HG02885 (cell line): ENCODE results near the gene IAH1.

Experiments
- ATAC-seq: cut with Tn5 transposase; IDR thresholded peaks from one replicate; pipeline ENCODE4 v1.9.1; 2021; ENCODE audit warnings: mild to moderate bottlenecking; ENCODE audit not compliant: unreplicated experiment, poor library complexity

The IAH1 gene

GRCh38 chr2:9524291-9524690, 49.9 kb downstream of the IAH1 start:
- ATAC-seq = no peak

DNA sequence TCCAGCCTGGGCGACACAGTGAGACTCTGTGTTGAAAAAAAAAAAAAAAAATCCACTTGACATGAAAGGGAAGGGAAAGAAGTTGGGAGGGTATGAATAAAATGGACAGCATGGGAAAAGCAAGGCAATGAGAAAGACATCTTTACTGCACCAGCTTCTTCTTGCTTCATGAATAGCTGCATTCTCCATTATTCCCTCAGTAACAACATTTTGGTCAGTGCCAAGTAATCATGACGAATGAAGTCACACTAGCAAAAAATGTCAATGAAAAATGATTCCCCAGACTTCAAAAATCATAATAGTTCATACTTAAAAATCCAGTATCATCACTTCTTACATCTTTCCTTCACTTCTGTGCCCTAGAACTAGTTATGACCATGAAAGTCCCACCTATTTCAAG, 50.9 kb downstream of the IAH1 start:
- no peak for ATAC-seq

GRCh38 chr2:9527995-9528787, 53.8 kb downstream of the IAH1 start:
- no peak for ATAC-seq

DNA sequence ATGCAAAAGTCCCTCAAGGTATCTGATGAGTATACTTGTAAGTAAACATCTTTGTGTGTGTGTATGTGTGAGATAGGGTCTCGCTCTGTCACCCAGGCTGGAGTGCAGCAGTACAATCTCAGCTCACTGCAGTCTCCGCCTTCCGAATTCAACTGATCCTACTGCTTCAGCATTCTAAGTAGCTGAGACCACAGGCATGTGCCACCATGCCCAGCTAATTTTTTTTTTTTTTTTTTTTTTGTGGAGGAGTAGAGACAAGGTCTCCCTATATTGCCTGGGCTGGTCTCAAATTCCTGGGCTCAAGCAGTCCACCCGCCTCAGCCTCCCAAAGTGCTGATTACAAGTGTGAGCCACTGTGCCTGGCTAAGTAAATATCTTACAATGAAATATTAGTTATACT, 58.1 kb downstream of the IAH1 start:
- no peak for ATAC-seq

GRCh38 chr2:9533663-9534062, 59.3 kb downstream of the IAH1 start:
- ATAC-seq = no peak

DNA sequence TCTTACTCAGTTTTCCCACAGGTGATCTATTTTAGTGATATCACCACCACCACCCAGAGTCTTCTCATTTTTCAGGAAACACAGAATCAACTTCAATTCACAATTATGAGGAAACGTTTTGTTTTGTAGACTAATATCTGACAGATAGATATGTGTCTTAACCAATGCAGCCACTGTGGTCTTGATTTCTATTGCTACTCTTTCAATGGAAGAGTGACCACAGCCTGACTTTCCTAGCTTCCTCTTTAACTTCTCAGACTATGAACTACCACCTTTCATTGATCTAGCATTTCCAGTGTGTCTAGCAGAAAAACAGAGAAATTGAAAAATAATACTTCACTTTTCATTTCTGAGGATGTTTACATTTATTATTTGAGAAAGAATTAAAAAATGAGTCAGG, 60.8 kb downstream of the IAH1 start:
- no peak for ATAC-seq

- no peak for ATAC-seq
These were observed 62.2 kb downstream of the IAH1 start for GRCh38 chr2:9536504-9536903.

DNA sequence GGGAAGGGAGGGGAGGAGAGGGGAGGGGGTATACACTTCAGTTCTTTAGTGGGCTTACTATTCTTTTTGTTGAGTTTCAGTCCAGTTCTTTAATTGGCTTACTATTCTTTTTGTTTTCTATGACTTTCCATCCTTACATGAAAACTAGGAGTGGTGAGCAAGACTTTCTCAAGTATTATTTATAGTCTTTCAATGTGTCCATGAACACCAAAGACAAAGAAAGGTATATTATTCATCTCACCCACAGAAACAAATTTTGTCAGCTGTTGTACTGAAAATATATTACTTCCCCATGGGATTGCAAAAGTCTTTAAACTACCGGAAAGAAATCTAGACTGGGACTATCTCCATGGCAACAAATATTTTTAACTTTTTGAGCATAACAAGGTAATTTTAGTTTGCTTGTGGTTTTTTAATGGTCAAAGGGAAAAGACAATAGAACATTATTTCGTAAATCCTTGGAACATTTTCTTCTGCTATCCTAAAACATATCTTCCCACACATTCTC, 63.7 kb downstream of the IAH1 start:
- no peak for ATAC-seq
